ENCODE measurements around the gene FRS2. TPM values are rescaled to one million over a fixed set of nuclear protein-coding genes. Genes with fewer than 3 reads are reported as not detected.

FRS2 gene
- total RNA-seq, 4 donors from 2014 or later = 16.7 to 48.6 (median 25.3) TPM

DNA sequence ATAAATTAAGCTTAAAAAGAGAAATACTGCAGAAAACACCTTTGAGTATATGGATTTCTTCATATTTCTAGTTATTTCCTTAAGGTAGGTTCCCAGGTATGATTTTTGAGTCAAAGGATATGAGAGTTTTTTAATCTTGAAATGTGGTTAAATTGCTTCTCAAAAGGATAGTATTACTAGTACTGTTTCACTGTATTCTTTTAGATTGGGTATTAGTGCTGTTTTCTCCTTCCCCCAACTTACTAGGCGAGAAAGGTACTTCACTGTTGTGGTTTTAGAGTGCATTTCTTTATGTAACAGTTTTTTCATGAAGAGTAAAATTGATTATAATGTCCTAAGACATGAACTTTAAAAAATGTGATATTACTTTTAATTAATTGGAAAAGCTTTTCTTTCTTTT is 13.5 kb downstream of the FRS2 start:
- no peak for DNase-seq
- TF ChIP-seq POLR2A (IDR thresholded peaks at IDR 0.05) = no peak
- no peak for TF ChIP-seq POLR2AphosphoS5 (IDR thresholded peaks at IDR 0.05)
- TF ChIP-seq EP300 (IDR thresholded peaks at IDR 0.05; ENCODE audit: low read depth) = no peak
- TF ChIP-seq, protein P1, sequence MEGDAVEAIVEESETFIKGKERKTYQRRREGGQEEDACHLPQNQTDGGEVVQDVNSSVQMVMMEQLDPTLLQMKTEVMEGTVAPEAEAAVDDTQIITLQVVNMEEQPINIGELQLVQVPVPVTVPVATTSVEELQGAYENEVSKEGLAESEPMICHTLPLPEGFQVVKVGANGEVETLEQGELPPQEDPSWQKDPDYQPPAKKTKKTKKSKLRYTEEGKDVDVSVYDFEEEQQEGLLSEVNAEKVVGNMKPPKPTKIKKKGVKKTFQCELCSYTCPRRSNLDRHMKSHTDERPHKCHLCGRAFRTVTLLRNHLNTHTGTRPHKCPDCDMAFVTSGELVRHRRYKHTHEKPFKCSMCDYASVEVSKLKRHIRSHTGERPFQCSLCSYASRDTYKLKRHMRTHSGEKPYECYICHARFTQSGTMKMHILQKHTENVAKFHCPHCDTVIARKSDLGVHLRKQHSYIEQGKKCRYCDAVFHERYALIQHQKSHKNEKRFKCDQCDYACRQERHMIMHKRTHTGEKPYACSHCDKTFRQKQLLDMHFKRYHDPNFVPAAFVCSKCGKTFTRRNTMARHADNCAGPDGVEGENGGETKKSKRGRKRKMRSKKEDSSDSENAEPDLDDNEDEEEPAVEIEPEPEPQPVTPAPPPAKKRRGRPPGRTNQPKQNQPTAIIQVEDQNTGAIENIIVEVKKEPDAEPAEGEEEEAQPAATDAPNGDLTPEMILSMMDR (IDR thresholded peaks at IDR 0.05) = no peak
- Histone ChIP-seq H3K27me3 (no peaks in the 10 kb centered on the region), H3K27ac (no peak overlapping the region), H3K36me3 (no peaks in the 10 kb centered on the region), H3K4me3 (no peak overlapping the region), H3K4me1 (peaks cover 0 to 30% (median 4%) of the 10 kb centered on the region in 4 donors), H3K9me3 (no peaks in the 10 kb centered on the region)
- in situ Hi-C loops (cut with MboI; ENCODE audit: low pct_ligation_motif_present in 1 of 4, low pct_unique_long_range_greater_than_20kb in 1 of 4, low sequenced_read_pairs in 3 of 4) (no loop called here), intact Hi-C loops (cut with DNase I; ENCODE audit: low total_unique reads) (no loop called here)
- WGBS, 2 donors (ENCODE audit: low coverage in 1 of 2) = 93 to 98% methylated on average over 1 of the region's 1 CpG

DNA sequence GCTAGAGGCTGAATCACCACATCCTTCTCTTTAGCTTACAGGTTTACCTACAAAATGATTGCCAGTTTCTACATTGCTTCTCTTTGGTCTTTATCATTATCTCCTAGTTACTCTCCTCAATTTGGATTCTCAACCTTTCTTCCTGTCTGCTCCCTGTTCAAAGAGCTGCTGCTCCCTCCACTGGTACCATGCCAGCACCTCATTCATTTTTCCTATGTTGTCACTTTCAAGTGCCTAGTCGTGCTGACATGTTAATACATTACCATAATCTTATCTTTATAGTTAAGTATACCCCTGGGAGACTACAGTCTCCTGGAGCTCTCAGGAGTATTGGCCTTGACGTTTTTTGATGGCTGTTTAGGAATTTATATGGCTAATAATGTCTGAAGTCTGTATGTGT is 14.2 kb downstream of the FRS2 start:
- no peak for DNase-seq
- peaks cover 0 to 29% (median under 1%) of the 10 kb centered on the region in 4 donors for H3K4me1 ChIP-seq
- H3K27ac ChIP-seq = no peak overlapping the region
- no peaks in the 10 kb centered on the region for H3K9me3 ChIP-seq
- intact Hi-C loops (cut with DNase I; ENCODE audit: low total_unique reads) = no loop called here
- no peaks in the 10 kb centered on the region for H3K27me3 ChIP-seq
- no peaks in the 10 kb centered on the region for H3K36me3 ChIP-seq
- TF ChIP-seq POLR2AphosphoS5 (IDR thresholded peaks at IDR 0.05) (no peak), EP300 (IDR thresholded peaks at IDR 0.05; ENCODE audit: low read depth) (no peak), POLR2A (IDR thresholded peaks at IDR 0.05) (no peak)
- TF ChIP-seq, protein P1 (IDR thresholded peaks at IDR 0.05) = no peak
- in situ Hi-C loops (cut with MboI; ENCODE audit: low pct_ligation_motif_present in 1 of 4, low pct_unique_long_range_greater_than_20kb in 1 of 4, low sequenced_read_pairs in 3 of 4) = no loop called here
- WGBS, 2 donors (ENCODE audit: low coverage in 1 of 2) = 39% methylated on average over 2 of the region's 2 CpGs; no CpG with 5 or more reads in 1 of the 2 donors
- H3K4me3 ChIP-seq = no peak overlapping the region

DNA sequence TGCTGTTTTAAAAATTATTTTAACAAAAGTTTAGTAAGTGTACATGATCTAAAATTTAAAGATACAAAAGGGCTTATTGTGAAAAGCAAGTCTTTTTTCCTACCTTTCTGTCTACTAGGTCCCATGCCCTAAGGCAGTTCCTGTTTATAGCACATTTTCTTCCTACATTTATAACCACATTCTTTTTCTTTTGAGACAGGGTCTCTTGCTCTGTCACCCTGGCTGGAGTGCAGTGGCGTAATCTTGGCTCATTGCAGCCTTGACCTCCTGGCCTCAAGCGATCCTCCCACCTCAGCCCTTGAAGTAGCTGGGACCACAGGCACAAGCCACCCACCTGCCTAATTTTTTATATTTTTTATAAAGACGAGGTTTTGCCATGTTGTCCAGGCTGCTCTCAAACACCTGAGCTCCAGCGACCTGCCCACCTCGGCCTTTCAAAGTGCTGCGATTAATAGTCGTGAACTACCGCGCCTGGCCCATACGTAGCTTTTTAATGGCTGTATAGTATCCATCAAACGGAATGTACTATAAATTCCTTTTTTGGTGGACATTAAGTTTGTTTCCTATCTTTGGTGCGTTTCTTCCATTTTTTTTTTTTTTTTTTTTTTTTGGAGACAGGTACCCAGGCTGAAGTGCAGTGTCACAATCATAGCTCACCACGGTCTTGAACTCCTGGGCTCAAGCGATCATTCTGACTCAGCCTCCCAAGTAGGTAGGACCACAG is 20.9 kb downstream of the FRS2 start:
- TF ChIP-seq EP300 (IDR thresholded peaks at IDR 0.05; ENCODE audit: low read depth) (no peak), POLR2AphosphoS5 (IDR thresholded peaks at IDR 0.05) (no peak), POLR2A (IDR thresholded peaks at IDR 0.05) (no peak)
- TF ChIP-seq, protein P1 (IDR thresholded peaks at IDR 0.05) = no peak
- in situ Hi-C loops (cut with MboI; ENCODE audit: low pct_ligation_motif_present in 1 of 4, low pct_unique_long_range_greater_than_20kb in 1 of 4, low sequenced_read_pairs in 3 of 4) = no loop called here
- intact Hi-C loops (cut with DNase I; ENCODE audit: low total_unique reads) = no loop called here
- Histone ChIP-seq H3K27ac (no peak overlapping the region), H3K4me3 (no peak overlapping the region), H3K27me3 (no peaks in the 10 kb centered on the region), H3K4me1 (peaks cover 0 to 14% (median 0%) of the 10 kb centered on the region in 4 donors), H3K9me3 (no peaks in the 10 kb centered on the region), H3K36me3 (no peaks in the 10 kb centered on the region)
- 90 to 96% methylated on average over 11 to 14 of the region's 14 CpGs for WGBS, 2 donors (ENCODE audit: low coverage in 1 of 2)
- DNase-seq = no peak

DNA sequence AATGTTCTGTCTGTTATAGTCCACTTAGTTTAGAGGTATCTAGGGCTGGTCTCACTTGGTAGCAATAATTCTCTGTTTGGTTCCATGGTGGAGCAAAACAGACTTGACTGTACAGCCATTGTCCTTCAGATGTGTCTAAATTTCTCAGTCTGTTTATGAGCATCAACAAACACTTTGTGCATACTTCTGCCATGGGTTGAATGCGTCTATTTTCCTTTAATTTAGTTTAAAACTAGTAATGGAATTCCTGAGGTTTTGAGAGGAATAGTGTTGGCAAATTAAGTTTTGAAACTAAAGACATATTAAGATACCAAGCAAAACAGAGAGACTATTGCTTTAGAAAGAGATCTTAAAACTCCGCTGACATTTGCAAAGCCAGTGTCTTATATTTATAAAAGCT is 22.6 kb downstream of the FRS2 start:
- H3K36me3 ChIP-seq = no peaks in the 10 kb centered on the region
- H3K4me3 ChIP-seq = no peak overlapping the region
- H3K27ac ChIP-seq = no peak overlapping the region
- intact Hi-C loops (cut with DNase I; ENCODE audit: low total_unique reads) = no loop called here
- TF ChIP-seq POLR2A (IDR thresholded peaks at IDR 0.05) (no peak), POLR2AphosphoS5 (IDR thresholded peaks at IDR 0.05) (no peak), EP300 (IDR thresholded peaks at IDR 0.05; ENCODE audit: low read depth) (no peak)
- TF ChIP-seq, protein P1 (IDR thresholded peaks at IDR 0.05) = no peak
- H3K4me1 ChIP-seq = peaks cover 0 to 22% (median 5%) of the 10 kb centered on the region in 4 donors
- no peaks in the 10 kb centered on the region for H3K27me3 ChIP-seq
- H3K9me3 ChIP-seq = no peaks in the 10 kb centered on the region
- 86 to 92% methylated on average over 2 of the region's 2 CpGs for WGBS, 2 donors (ENCODE audit: low coverage in 1 of 2)
- in situ Hi-C loops (cut with MboI; ENCODE audit: low pct_ligation_motif_present in 1 of 4, low pct_unique_long_range_greater_than_20kb in 1 of 4, low sequenced_read_pairs in 3 of 4) = no loop called here
- no peak for DNase-seq
